SKM-1 treated with dmso at 0.1 percent for 144 hours (cell line): ENCODE results near the gene COL6A6.
"Not testable (repeated sequence)": the region's sequence is repeated elsewhere in the genome, so short reads cannot be mapped to it uniquely, and the experiment has no call there.

Source experiments
- DNase-seq: peaks from one replicate; lab custom pipeline; 2025; ENCODE audit not compliant: unreplicated experiment; lab: John Stamatoyannopoulos, UW

Gene COL6A6

DNA sequence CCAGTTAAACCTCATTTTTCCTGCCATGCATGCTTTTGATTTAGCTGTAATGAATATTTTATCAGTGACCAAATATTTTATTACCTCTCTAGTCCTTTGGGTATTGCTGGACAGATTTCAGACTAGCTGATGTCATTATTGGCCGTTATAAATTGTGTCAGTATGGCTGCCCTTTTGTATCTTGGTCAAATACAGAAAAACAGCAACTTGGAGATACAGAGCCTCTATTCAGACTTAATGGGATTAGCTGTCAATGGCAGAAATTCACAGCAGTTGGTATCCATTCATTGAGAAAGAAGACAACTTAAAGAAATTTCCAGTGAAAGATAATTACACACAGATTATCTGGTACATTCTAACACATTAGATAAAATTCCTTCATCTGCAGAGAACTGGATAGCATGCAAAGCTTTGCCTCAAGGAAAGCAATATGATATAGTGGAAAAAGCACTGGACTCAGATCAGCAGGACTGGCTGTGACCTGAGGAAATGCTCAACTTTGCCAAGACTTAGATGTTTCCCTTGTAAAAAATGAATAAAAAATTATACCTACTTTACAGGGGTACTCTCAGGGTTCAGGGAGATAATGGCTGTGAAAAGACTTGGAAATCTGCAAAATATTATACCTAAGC, 20.8 kb downstream of the COL6A6 start:
- DNase-seq: no peak

GRCh38 chr3:130539005-130539404, 22.0 kb downstream of the COL6A6 start:
- peak; percentile 18 for DNase-seq

GRCh38 chr3:130543322-130543721, 26.3 kb downstream of the COL6A6 start:
- no peak for DNase-seq

DNA sequence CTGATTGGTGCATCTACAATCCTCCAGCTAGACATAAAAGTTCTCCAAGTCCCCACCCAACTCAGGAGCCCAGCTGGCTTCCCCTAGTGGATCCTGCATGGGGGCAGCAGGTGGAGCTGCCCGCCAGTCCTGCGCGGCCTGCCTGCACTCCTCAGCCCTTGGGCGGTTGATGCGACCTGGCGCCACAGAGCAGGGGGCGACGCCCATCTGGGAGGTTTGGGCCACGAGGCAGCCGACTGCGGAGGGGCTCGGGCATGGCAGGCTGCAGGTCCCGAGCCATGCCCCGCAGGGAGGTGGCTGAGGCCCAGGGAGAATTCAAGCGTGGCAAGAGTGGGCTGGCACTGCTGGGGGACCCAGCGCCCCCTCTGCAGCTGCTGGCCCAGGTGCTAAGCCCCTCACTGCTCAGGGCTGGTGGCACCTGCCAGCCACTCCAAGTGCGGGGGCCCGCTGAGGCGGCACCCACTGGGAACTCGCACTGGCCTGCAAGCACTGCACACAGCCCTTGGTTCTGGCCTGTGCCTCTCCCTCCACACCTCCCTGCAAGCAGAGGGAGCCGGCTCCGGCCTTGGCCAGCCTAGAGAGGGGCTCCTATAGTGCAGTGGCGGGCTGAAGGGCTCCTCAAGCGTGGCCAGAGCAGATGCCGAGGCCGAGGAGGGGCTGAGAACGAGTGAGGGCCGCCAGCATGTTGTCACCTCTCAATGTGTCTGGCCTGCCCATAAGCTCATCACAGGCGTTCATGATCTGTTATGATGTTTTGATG, 30.1 kb downstream of the COL6A6 start:
- no peak for DNase-seq

DNA sequence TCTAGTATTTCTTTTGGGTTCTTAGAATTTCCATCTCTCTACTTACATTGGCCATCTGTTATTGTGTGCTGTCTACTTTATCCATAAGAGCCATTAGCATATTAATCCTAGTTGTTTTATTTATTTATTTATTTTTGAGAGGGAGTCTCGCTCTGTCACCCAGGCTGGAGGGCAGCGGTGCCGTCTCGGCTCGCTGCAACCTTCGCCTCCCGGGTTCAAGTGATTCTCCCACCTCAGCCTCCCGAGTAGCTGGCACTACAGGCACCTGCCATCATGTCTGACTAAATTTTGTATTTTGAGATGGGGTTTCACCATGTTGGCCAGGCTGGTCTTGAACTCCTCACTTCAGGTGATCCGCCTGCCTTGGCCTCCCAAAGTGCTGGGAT, 30.7 kb downstream of the COL6A6 start:
- DNase-seq: not testable (repeated sequence)

- DNase-seq: no peak
Observed at GRCh38 chr3:130548356-130548755, 31.4 kb downstream of the COL6A6 start.

DNA sequence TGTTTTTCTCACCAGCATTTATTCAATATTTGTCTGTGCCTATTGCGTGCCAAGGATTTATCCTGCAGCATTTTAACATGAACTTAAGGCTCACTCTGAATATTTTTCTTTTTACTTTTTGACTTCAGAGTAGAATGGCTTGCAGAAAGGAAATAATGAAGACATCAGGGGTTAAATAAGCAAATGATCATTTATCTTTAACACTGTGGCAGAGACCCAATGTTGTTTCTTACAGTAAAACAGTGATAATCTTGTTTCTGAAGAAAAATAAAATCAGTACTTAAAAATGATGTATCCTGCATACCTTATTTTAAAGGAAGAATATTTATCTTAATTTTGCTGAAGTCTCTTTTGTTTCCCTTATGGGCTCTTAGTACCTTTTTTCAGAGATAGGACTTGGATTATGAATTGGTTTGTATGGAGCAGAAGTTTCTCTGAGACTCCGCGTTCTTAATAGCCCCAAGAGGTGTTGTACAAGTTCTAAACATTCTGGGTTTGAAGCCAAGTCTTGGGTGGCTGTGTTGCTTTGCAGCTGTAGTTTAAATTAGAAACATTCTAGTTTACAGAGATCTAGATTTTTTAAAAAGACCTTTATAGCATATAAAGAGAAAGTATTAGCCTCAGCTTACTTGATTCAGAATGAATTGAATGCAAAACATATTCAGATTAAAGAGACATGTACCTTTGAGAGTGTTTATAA, 40.5 kb downstream of the COL6A6 start:
- DNase-seq: no peak

GRCh38 chr3:130558366-130558765, 41.4 kb downstream of the COL6A6 start:
- DNase-seq: no peak

- DNase-seq: no peak
Observed at GRCh38 chr3:130565224-130565623, 48.2 kb downstream of the COL6A6 start.
